GM23338 (cell line): ENCODE measurements around the gene HOXD8.

ENCODE experiments used
- CREB1 ChIP-seq: fragments of 250-450 bp; sonication (Bioruptor Pico); IDR thresholded peaks from 2 replicates; pipeline ENCODE4 v1.5.0; 2020; ENCODE audit warnings: low read depth, mild to moderate bottlenecking, moderate library complexity
- CTCF ChIP-seq, 2 experiments: fragments of 200-600 bp in 1 of 2; sonication (generic) in 1 of 2; conservative IDR thresholded peaks; 2 replicates each; pipeline versions ENCODE4 v1.5.1 to v1.6.1; 2016 to 2017; ENCODE audit warnings: antibody characterized with exemption in 2 of 2, low read depth in 2 of 2, mild to moderate bottlenecking in 2 of 2, moderate library complexity in 1 of 2
- ETS1 ChIP-seq: IDR thresholded peaks from 2 replicates; pipeline ENCODE4 v1.6.1; 2016; ENCODE audit warnings: antibody characterized with exemption
- EZH2 ChIP-seq: fragments of 200-600 bp; sonication (generic); IDR thresholded peaks from one replicate; pipeline ENCODE4 v1.8.0; 2017; ENCODE audit warnings: antibody characterized with exemption, mild to moderate bottlenecking, low read depth; ENCODE audit not compliant: unreplicated experiment
- EZH2phosphoT487 ChIP-seq: fragments of 200-600 bp; sonication (generic); IDR thresholded peaks from one replicate; pipeline ENCODE4 v1.8.1; 2018; ENCODE audit warnings: antibody characterized with exemption; ENCODE audit not compliant: unreplicated experiment
- JUNB ChIP-seq: IDR thresholded peaks from one replicate; pipeline ENCODE4 v1.6.1; 2016; ENCODE audit warnings: antibody characterized with exemption; ENCODE audit not compliant: unreplicated experiment
- NANOG ChIP-seq: IDR thresholded peaks from 2 replicates; pipeline ENCODE4 v1.6.1; 2016; ENCODE audit warnings: antibody characterized with exemption, borderline replicate concordance
- POLR2AphosphoS5 ChIP-seq: IDR thresholded peaks from 2 replicates; pipeline ENCODE4 v1.6.1; 2016; ENCODE audit warnings: antibody characterized with exemption, low read depth
- REST ChIP-seq: IDR thresholded peaks from one replicate; pipeline ENCODE4 v1.6.1; 2018; ENCODE audit warnings: antibody characterized with exemption; ENCODE audit not compliant: unreplicated experiment
- STAT1 ChIP-seq: IDR thresholded peaks from one replicate; pipeline ENCODE4 v1.6.1; 2016; ENCODE audit warnings: antibody characterized with exemption; ENCODE audit not compliant: unreplicated experiment
- ZNF114 ChIP-seq: fragments of 250-450 bp; sonication (Bioruptor Pico); IDR thresholded peaks from 2 replicates; pipeline ENCODE4 v1.5.0; 2020; ENCODE audit warnings: mild to moderate bottlenecking, moderate library complexity
- ZNF331 ChIP-seq: fragments of 250-450 bp; sonication (Bioruptor Pico); IDR thresholded peaks from 2 replicates; pipeline ENCODE4 v1.5.0; 2020; ENCODE audit warnings: low read depth, mild to moderate bottlenecking, moderate library complexity
- ZNF462 ChIP-seq: fragments of 250-450 bp; sonication (Bioruptor Pico); IDR thresholded peaks from 2 replicates; pipeline ENCODE4 v1.5.0; 2020; ENCODE audit warnings: mild to moderate bottlenecking, moderate library complexity

GRCh38 chr2:176152350-176153181 lies 23.1 kb downstream of the HOXD8 start:
- no peak for TF ChIP-seq REST
- TF ChIP-seq CTCF (conservative IDR thresholded peaks at IDR 0.05; ENCODE audit: low read depth in 2 of 2) = no peak
- peak; percentile 98 for TF ChIP-seq EZH2
- no peak for TF ChIP-seq POLR2AphosphoS5
- TF ChIP-seq CREB1 (CRISPR knock-in tag) = no peak
- no peak for TF ChIP-seq STAT1
- peak; percentile 93 for TF ChIP-seq EZH2phosphoT487
- TF ChIP-seq ETS1 = no peak
- no peak for TF ChIP-seq JUNB
- no peak for TF ChIP-seq ZNF331 (CRISPR knock-in tag)
- no peak for TF ChIP-seq NANOG
- TF ChIP-seq ZNF114 = no peak
- TF ChIP-seq ZNF462 (CRISPR knock-in tag) = no peak
